GM18505 (cell line): ENCODE data around the gene LEMD3.

Source experiments
- ATAC-seq: cut with Tn5 transposase; IDR thresholded peaks from one replicate; pipeline ENCODE4 v1.9.1; 2021; ENCODE audit not compliant: unreplicated experiment
- POLR2A ChIP-seq: IDR thresholded peaks from 4 replicates; pipeline ENCODE4 v1.6.1; 2011; ENCODE audit warnings: borderline replicate concordance; ENCODE audit not compliant: insufficient read depth, insufficient read length; ENCODE audit errors: extremely low read depth

LEMD3 gene

GRCh38 chr12:65152012-65152411 lies 17.4 kb upstream of the LEMD3 start:
- no peak for TF ChIP-seq POLR2A
- no peak for ATAC-seq

DNA sequence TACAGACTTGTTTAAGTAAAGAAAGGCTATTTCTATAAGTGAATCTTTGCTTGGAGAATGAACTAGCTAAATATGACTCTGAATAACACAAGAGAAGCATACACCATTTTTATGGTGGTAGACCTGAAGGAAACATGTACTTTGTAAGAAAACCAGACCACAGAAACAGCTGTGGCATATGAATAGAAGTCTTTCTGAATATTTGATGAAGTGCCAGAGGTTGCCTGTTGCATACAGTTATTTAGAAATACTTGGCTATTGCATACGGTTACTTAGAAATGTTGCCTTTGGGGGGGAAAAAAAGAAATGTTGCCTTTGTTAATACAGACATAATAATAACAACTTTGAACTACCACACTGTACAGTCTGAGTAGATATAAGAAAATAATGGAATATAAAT lies 16.8 kb upstream of the LEMD3 start:
- no peak for TF ChIP-seq POLR2A
- no peak for ATAC-seq

DNA sequence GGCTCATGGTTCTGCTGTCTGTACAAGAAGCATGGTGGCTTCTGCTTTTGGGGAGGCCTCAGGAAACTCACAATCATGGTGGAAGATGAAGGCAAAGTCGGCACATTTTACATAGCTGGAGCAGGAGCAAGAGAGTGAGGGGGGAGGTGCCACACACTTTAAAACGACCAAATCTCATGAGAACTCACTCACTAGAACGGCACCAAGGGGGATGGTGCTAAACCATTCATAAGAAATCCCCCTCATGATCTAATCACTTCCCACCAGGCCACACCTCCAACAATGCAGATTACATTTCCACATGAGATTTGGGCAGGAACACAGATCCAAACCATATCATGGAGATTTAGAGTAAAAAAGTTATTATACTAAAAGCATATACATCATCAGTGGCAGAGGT lies 13.6 kb upstream of the LEMD3 start:
- peak; percentile 35 for ATAC-seq
- TF ChIP-seq POLR2A = no peak

- TF ChIP-seq POLR2A = no peak
Observed at GRCh38 chr12:65156366-65156841, 13.0 kb upstream of the LEMD3 start.

DNA sequence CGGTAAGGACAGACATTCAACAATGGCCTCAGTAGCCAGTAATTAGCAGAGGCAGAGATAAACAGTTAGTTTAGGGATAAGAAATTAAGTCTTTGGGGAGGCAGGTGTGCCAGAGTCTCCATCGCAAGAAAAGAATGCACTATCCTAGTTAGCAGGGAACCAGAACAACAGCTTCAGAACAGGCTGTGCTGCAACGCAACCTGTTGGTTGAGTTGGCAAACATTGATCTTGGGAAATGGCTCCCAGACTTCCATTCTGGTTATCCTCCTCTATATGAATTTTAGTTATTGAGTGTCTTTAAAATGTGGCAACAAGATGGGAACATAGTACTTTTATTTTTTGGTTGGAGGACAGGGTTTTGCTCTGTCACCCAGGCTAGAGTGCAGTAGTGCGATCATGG lies 12.3 kb upstream of the LEMD3 start:
- TF ChIP-seq POLR2A = no peak
- ATAC-seq = no peak

More at GRCh38 chr12:65156366-65156841, 13.0 kb upstream of the LEMD3 start:
- ATAC-seq = peak; percentile 94

DNA sequence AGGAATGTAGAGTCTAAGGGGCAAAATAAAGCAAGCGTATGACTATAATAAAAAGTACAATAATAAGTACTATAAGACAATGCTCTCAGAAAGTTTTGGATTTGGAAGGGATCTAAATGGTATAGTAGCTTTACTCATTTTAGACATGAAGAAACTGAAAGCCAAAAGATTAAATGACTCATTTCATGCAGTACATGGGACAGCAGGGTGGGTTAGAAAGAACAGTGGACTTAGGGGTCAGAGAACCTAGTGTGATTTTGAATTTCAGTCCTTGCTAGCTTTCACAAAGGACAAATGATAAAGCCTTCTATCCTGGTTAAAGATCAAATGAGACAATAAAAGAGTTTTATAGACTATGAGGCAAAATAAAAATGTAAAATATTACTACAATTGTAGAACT lies 6.8 kb upstream of the LEMD3 start:
- ATAC-seq = peak; percentile 48
- no peak for TF ChIP-seq POLR2A

DNA sequence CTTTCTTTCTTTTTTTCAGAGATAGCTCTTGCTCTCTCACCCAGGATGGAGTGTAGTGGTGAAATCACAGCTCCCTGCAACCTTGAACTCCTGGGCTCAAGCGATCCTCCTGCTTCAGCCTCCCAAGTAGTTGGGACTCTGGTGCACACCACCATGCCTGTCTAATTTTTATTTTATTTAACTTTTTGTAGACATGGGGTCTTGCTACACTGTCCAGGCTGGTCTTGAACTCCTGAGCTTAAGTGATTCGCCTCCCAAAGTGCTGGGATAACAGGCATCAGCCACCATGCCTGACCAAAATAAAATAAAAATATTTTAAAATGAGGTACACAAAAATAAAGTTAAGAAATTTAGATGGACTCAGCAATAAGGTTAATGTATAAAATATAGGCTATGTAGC lies 5.1 kb upstream of the LEMD3 start:
- TF ChIP-seq POLR2A = no peak

DNA sequence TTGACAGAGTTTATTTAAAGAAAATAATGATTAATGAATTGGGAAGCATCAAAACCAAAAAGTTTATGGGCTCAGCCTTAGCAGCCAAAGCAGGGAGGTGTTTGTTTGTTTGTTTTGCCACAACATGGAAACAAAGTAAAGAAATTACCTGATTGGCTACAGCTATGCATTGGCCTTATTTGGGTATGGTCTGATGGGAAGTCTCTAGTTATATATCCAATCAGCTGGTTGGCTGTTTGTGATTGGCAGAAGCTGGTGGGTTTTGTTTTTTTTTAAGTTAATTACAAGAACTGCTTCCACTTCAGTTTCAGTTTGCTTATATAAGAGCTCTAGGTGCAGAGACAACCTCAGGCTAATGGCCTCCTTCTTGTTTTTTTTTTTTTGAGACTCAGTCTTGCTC lies 4.6 kb upstream of the LEMD3 start:
- TF ChIP-seq POLR2A = no peak

More for the DNA sequence above, 5.1 kb upstream of the LEMD3 start:
- ATAC-seq = no peak

DNA sequence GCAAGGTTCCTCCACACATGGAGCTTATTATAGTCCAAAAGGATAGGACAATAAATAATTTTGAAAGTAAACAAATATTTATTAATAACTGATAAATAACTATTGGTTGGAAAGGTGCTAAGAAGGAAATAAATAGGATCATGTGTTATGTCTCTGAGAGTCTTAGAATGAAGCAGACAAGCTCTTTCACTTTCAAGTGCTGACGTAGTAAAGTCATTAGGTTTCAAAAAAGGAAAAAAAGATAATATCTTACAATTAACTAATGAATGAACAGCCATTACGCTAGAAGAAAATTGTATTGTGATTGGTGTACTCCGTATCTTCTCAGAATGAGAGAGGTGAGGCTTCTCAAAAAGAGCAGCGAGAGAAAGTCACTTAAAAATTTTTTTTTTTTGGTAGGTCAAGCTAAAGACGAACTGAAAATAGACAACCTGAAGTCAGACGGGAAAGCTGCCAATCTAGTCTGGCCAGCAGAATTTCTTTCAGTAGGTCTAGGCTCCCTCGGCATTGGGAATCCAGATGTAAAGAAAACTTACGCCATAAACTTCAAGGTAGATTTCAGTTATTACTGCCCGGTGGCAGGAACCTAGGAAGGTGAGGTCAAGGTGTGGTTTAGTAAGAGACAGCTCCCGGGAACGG lies 583 bp upstream of the LEMD3 start:
- no peak for TF ChIP-seq POLR2A

More for the DNA sequence above, 4.6 kb upstream of the LEMD3 start:
- no peak for ATAC-seq

DNA sequence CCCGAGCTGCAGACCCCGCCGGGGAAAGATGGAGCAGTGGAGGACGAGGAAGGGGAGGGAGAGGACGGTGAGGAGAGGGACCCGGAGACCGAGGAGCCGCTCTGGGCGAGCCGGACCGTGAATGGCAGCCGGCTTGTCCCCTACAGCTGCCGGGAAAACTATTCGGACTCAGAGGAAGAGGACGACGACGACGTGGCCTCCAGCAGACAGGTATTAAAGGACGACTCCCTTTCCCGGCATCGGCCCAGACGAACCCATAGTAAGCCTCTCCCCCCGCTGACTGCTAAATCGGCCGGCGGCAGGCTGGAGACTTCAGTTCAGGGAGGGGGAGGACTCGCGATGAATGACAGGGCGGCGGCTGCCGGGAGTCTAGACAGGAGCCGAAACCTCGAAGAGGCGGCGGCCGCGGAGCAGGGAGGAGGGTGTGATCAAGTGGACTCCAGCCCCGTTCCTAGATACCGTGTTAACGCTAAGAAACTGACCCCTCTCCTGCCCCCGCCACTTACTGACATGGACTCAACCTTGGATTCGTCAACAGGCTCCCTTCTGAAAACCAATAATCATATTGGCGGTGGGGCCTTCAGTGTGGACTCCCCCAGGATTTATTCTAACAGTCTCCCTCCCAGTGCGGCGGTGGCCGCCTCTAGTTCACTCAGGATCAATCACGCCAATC lies 962 bp downstream of the LEMD3 start:
- peak; percentile 51 for TF ChIP-seq POLR2A
- peak; percentile 36 for ATAC-seq

More for the DNA sequence above, 583 bp upstream of the LEMD3 start:
- peak; percentile 0 for ATAC-seq

GRCh38 chr12:65171073-65171472 lies 1.7 kb downstream of the LEMD3 start:
- no peak for TF ChIP-seq POLR2A
- no peak for ATAC-seq

DNA sequence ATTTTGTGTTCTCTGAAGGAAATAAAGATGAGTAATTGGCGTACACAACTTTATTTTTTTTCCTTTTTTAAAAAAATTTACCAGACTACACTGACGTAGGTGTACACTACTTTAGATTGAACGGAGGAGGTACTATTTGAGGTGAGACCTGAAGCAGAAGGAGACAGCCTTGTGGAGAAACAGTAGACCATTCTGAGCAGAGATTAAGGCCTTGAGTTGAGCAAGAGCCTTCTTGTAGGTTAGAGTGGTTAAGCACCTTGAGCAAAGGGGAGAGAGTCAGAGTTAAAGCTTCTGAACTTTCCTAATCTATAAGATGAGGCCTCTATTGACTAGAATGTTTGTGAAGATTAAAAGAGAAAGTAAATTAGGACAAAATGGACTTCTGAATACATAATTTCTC lies 2.5 kb downstream of the LEMD3 start:
- no peak for ATAC-seq
- TF ChIP-seq POLR2A = no peak

GRCh38 chr12:65175385-65175784 lies 6.0 kb downstream of the LEMD3 start:
- ATAC-seq = no peak
- no peak for TF ChIP-seq POLR2A
